ENCODE measurements around the gene NRG3.

GRCh38 chr10:82685087-82685486 is 810.1 kb downstream of the NRG3 start:
- TF ChIP-seq, protein P1, sequence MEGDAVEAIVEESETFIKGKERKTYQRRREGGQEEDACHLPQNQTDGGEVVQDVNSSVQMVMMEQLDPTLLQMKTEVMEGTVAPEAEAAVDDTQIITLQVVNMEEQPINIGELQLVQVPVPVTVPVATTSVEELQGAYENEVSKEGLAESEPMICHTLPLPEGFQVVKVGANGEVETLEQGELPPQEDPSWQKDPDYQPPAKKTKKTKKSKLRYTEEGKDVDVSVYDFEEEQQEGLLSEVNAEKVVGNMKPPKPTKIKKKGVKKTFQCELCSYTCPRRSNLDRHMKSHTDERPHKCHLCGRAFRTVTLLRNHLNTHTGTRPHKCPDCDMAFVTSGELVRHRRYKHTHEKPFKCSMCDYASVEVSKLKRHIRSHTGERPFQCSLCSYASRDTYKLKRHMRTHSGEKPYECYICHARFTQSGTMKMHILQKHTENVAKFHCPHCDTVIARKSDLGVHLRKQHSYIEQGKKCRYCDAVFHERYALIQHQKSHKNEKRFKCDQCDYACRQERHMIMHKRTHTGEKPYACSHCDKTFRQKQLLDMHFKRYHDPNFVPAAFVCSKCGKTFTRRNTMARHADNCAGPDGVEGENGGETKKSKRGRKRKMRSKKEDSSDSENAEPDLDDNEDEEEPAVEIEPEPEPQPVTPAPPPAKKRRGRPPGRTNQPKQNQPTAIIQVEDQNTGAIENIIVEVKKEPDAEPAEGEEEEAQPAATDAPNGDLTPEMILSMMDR (IDR thresholded peaks at IDR 0.05): no peak
- TF ChIP-seq POLR2A (IDR thresholded peaks at IDR 0.05) (no peak), POLR2AphosphoS5 (IDR thresholded peaks at IDR 0.05) (no peak)

Data from prostate gland (tissue), 2 donors.